ENCODE measurements around the gene MYOD1. TPM values are rescaled to one million over a fixed set of nuclear protein-coding genes. Genes with fewer than 3 reads are reported as not detected.

The MYOD1 gene
- total and polyA plus RNA-seq, 9 of the 15 experiments (the other 6 are each of a cell fraction or from before 2014, with no cell fraction given), result not detected

DNA sequence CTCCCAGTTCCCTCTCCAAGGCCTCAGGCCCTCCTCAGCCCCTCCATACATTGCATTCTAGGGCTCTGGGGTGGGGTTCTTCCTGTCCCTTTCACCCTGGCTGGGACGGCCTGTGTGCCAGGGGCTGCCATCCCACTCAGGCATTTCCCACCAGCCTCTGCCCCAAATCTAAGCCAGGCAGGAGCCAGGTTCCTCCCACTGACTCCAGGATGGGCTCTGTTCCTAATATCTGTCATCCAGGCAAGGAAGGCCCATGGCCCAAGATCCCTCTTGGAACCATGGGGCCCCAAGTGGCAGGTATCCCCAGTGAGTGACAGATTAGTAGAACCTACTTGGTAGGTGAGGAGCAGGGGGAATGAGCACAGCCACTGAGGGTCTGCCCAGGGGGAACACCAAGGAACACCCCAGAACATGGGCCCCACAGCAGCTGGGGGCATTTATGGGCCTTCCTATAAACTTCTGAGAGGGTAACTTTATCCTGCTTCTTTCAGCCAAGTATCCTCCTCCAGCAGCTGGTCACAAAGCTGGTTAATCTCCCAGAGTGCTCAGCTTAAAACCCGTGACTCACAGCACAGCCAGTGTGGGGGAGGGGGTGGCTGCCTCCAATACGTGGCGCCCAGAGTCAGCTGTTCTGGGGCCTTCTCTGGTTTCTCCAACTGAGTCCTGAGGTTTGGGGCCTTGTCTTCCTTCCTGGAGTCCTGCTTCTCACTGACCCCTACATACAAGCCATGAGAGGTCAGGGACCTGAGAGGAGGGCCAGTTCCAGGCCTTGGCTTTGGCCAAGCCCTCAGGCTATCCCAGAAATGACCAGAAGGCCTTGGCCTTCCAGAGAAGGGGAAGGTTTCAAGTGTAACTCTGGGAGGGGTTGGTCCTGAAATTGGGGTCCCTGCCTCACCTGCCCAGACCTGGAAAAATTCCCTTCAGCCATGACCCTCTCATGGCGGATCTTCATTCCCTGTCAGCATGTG is 19.9 kb upstream of the MYOD1 start (continued):
- TF ChIP-seq, protein P1, sequence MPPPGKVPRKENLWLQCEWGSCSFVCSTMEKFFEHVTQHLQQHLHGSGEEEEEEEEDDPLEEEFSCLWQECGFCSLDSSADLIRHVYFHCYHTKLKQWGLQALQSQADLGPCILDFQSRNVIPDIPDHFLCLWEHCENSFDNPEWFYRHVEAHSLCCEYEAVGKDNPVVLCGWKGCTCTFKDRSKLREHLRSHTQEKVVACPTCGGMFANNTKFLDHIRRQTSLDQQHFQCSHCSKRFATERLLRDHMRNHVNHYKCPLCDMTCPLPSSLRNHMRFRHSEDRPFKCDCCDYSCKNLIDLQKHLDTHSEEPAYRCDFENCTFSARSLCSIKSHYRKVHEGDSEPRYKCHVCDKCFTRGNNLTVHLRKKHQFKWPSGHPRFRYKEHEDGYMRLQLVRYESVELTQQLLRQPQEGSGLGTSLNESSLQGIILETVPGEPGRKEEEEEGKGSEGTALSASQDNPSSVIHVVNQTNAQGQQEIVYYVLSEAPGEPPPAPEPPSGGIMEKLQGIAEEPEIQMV (tag; conservative IDR thresholded peaks at IDR 0.05; ENCODE audit: low read depth), result no peak
- TF ChIP-seq, protein P2, sequence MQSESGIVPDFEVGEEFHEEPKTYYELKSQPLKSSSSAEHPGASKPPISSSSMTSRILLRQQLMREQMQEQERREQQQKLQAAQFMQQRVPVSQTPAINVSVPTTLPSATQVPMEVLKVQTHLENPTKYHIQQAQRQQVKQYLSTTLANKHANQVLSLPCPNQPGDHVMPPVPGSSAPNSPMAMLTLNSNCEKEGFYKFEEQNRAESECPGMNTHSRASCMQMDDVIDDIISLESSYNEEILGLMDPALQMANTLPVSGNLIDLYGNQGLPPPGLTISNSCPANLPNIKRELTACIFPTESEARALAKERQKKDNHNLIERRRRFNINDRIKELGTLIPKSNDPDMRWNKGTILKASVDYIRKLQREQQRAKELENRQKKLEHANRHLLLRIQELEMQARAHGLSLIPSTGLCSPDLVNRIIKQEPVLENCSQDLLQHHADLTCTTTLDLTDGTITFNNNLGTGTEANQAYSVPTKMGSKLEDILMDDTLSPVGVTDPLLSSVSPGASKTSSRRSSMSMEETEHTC (IDR thresholded peaks at IDR 0.05), result peak; percentile 79
- TF ChIP-seq SIN3B (IDR thresholded peaks at IDR 0.05; ENCODE audit: low read depth), result no peak
- peak; percentile 77 for TF ChIP-seq JUND (IDR thresholded peaks at IDR 0.05; ENCODE audit: borderline replicate concordance, low read depth, low read length)
- TF ChIP-seq JUND (tag; IDR thresholded peaks at IDR 0.05; ENCODE audit: borderline replicate concordance, low read depth, low read length), result peak; percentile 61; the same call in 1 of the 3 replicates
- TF ChIP-seq DACH1 (IDR thresholded peaks at IDR 0.05; ENCODE audit: partially characterized antibody), result peak; percentile 69
- TF ChIP-seq, protein P3, sequence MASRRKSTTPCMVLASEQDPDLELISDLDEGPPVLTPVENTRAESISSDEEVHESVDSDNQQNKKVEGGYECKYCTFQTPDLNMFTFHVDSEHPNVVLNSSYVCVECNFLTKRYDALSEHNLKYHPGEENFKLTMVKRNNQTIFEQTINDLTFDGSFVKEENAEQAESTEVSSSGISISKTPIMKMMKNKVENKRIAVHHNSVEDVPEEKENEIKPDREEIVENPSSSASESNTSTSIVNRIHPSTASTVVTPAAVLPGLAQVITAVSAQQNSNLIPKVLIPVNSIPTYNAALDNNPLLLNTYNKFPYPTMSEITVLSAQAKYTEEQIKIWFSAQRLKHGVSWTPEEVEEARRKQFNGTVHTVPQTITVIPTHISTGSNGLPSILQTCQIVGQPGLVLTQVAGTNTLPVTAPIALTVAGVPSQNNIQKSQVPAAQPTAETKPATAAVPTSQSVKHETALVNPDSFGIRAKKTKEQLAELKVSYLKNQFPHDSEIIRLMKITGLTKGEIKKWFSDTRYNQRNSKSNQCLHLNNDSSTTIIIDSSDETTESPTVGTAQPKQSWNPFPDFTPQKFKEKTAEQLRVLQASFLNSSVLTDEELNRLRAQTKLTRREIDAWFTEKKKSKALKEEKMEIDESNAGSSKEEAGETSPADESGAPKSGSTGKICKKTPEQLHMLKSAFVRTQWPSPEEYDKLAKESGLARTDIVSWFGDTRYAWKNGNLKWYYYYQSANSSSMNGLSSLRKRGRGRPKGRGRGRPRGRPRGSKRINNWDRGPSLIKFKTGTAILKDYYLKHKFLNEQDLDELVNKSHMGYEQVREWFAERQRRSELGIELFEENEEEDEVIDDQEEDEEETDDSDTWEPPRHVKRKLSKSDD (conservative IDR thresholded peaks at IDR 0.05; ENCODE audit: low read length), result no peak
- TF ChIP-seq SPI1 (IDR thresholded peaks at IDR 0.05; ENCODE audit: borderline replicate concordance, low read depth, low read length), result no peak
- TF ChIP-seq, protein P4, sequence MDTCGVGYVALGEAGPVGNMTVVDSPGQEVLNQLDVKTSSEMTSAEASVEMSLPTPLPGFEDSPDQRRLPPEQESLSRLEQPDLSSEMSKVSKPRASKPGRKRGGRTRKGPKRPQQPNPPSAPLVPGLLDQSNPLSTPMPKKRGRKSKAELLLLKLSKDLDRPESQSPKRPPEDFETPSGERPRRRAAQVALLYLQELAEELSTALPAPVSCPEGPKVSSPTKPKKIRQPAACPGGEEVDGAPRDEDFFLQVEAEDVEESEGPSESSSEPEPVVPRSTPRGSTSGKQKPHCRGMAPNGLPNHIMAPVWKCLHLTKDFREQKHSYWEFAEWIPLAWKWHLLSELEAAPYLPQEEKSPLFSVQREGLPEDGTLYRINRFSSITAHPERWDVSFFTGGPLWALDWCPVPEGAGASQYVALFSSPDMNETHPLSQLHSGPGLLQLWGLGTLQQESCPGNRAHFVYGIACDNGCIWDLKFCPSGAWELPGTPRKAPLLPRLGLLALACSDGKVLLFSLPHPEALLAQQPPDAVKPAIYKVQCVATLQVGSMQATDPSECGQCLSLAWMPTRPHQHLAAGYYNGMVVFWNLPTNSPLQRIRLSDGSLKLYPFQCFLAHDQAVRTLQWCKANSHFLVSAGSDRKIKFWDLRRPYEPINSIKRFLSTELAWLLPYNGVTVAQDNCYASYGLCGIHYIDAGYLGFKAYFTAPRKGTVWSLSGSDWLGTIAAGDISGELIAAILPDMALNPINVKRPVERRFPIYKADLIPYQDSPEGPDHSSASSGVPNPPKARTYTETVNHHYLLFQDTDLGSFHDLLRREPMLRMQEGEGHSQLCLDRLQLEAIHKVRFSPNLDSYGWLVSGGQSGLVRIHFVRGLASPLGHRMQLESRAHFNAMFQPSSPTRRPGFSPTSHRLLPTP (IDR thresholded peaks at IDR 0.05; ENCODE audit: borderline replicate concordance, extremely low read depth, insufficient read length), result no peak
- TF ChIP-seq, protein P5, sequence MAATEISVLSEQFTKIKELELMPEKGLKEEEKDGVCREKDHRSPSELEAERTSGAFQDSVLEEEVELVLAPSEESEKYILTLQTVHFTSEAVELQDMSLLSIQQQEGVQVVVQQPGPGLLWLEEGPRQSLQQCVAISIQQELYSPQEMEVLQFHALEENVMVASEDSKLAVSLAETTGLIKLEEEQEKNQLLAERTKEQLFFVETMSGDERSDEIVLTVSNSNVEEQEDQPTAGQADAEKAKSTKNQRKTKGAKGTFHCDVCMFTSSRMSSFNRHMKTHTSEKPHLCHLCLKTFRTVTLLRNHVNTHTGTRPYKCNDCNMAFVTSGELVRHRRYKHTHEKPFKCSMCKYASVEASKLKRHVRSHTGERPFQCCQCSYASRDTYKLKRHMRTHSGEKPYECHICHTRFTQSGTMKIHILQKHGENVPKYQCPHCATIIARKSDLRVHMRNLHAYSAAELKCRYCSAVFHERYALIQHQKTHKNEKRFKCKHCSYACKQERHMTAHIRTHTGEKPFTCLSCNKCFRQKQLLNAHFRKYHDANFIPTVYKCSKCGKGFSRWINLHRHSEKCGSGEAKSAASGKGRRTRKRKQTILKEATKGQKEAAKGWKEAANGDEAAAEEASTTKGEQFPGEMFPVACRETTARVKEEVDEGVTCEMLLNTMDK (IDR thresholded peaks at IDR 0.05; ENCODE audit: borderline replicate concordance, insufficient read depth, low read depth, low read length, poor library complexity, severe bottlenecking), result no peak
- no peak for TF ChIP-seq TEAD1 (CRISPR knock-in tag; IDR thresholded peaks at IDR 0.05)
- no peak for TF ChIP-seq ZNF253 (CRISPR knock-in tag; conservative IDR thresholded peaks at IDR 0.05)
- TF ChIP-seq TRIM24 (IDR thresholded peaks at IDR 0.05), result peak in 1 of 2 experiments; percentile 45; a peak in 1 of 4 replicates
- TF ChIP-seq NFE2 (IDR thresholded peaks at IDR 0.05; ENCODE audit: low read depth), result no peak
- TF ChIP-seq ZNF408 (CRISPR knock-in tag; IDR thresholded peaks at IDR 0.05; ENCODE audit: low read depth), result no peak
